Measurements from ENCODE around the gene SCNN1G. TPM values are rescaled to one million over a fixed set of nuclear protein-coding genes. Genes with fewer than 3 reads are reported as not detected.

Gene SCNN1G
- total RNA-seq, 3 donors from 2014 or later (not counting 1 experiment from before 2014, with no cell fraction given), result not detected

GRCh38 chr16:23245268-23245667, 62.7 kb downstream of the SCNN1G start:
- H3K9me3 Mint-ChIP-seq, result no peaks in the 10 kb centered on the region
- no peak overlapping the region for H3K27ac ChIP-seq (ENCODE audit: low read length)
- H3K36me3 Mint-ChIP-seq, result no peaks in the 10 kb centered on the region
- DNase-seq, result no peak
- no peaks in the 10 kb centered on the region for H3K27me3 ChIP-seq (ENCODE audit: control insufficient read depth, insufficient read depth, low read length)
- H3K4me1 Mint-ChIP-seq, result no peaks in the 10 kb centered on the region
- no peak for TF ChIP-seq CTCF (IDR thresholded peaks at IDR 0.05)
- intact Hi-C loops (cut with micrococcal nuclease), result no loop called here
- H3K27ac Mint-ChIP-seq, result no peak overlapping the region
- no peaks in the 10 kb centered on the region for H3K9me3 ChIP-seq (ENCODE audit: control insufficient read depth, insufficient read depth, low read length)
- H3K4me1 ChIP-seq (ENCODE audit: control insufficient read depth, insufficient read depth, low read length), result no peaks in the 10 kb centered on the region
- H3K4me3 Mint-ChIP-seq, result no peak overlapping the region
- no peaks in the 10 kb centered on the region for H3K36me3 ChIP-seq (ENCODE audit: control insufficient read depth, insufficient read depth, low read length)
- no peak overlapping the region for H3K4me3 ChIP-seq (ENCODE audit: low read length)
- 87% methylated on average over 6 of the region's 6 CpGs for WGBS (ENCODE audit: insufficient coverage)
- ATAC-seq, result no peak
- H3K27me3 Mint-ChIP-seq (ENCODE audit: low read depth in 2 of 2), result peaks cover 7 to 9% of the 10 kb centered on the region in 2 donors

GRCh38 chr16:23248261-23249194, 66.0 kb downstream of the SCNN1G start:
- H3K9me3 ChIP-seq (ENCODE audit: control insufficient read depth, insufficient read depth, low read length), result no peaks in the 10 kb centered on the region
- Mint-ChIP-seq H3K27me3 (ENCODE audit: low read depth in 2 of 2) (peaks cover 0 to 5% of the 10 kb centered on the region in 2 donors), H3K4me3 (no peak overlapping the region)

GRCh38 chr16:23249830-23250229, 67.3 kb downstream of the SCNN1G start:
- 83% methylated on average over 1 of the region's 1 CpG for WGBS (ENCODE audit: insufficient coverage)
- intact Hi-C loops (cut with micrococcal nuclease), result no loop called here
- no peaks in the 10 kb centered on the region for H3K9me3 Mint-ChIP-seq
- Histone ChIP-seq H3K4me1 (ENCODE audit: control insufficient read depth, insufficient read depth, low read length) (no peaks in the 10 kb centered on the region), H3K36me3 (ENCODE audit: control insufficient read depth, insufficient read depth, low read length) (no peaks in the 10 kb centered on the region), H3K4me3 (ENCODE audit: low read length) (no peak overlapping the region), H3K27ac (ENCODE audit: low read length) (no peak overlapping the region), H3K9me3 (ENCODE audit: control insufficient read depth, insufficient read depth, low read length) (no peaks in the 10 kb centered on the region), H3K27me3 (ENCODE audit: control insufficient read depth, insufficient read depth, low read length) (no peaks in the 10 kb centered on the region)
- no peaks in the 10 kb centered on the region for H3K36me3 Mint-ChIP-seq
- TF ChIP-seq CTCF (IDR thresholded peaks at IDR 0.05), result no peak
- DNase-seq, result no peak
- no peaks in the 10 kb centered on the region for H3K4me1 Mint-ChIP-seq
- no peak overlapping the region for H3K27ac Mint-ChIP-seq
- no peak for ATAC-seq
- no peak overlapping the region for H3K4me3 Mint-ChIP-seq
- peaks cover 0 to 2% of the 10 kb centered on the region in 2 donors for H3K27me3 Mint-ChIP-seq (ENCODE audit: low read depth in 2 of 2)

More at GRCh38 chr16:23248261-23249194, 66.0 kb downstream of the SCNN1G start:
- no peak for ATAC-seq
- intact Hi-C loops (cut with micrococcal nuclease), result no loop called here
- Mint-ChIP-seq H3K36me3 (no peaks in the 10 kb centered on the region), H3K9me3 (no peaks in the 10 kb centered on the region), H3K4me1 (no peaks in the 10 kb centered on the region), H3K27ac (no peak overlapping the region)
- 74% methylated on average over 9 of the region's 9 CpGs for WGBS (ENCODE audit: insufficient coverage)
- no peaks in the 10 kb centered on the region for H3K4me1 ChIP-seq (ENCODE audit: control insufficient read depth, insufficient read depth, low read length)
- H3K36me3 ChIP-seq (ENCODE audit: control insufficient read depth, insufficient read depth, low read length), result no peaks in the 10 kb centered on the region
- no peak for DNase-seq
- no peaks in the 10 kb centered on the region for H3K27me3 ChIP-seq (ENCODE audit: control insufficient read depth, insufficient read depth, low read length)
- no peak for TF ChIP-seq CTCF (IDR thresholded peaks at IDR 0.05)
- no peak overlapping the region for H3K4me3 ChIP-seq (ENCODE audit: low read length)
- H3K27ac ChIP-seq (ENCODE audit: low read length), result no peak overlapping the region
